Activated CD4-positive, alpha-beta T cell treated with anti-CD3 and anti-CD28 coated beads, Interleukin-2, Interleukin-4, amounts not matched to agents 100 ng/mL and 50 ng/mL, durations not matched to agents 16 hours and 8 hours (primary cell): ENCODE data around the gene TMEM184B.
"Not testable (repeated sequence)": the region's sequence is repeated elsewhere in the genome, so short reads cannot be mapped to it uniquely, and the experiment has no call there.

Experiments
- DNase-seq: peaks from one replicate; pipeline ENCODE4 v3.0.0-alpha.2; 2020; ENCODE audit warnings: low spot score

The TMEM184B gene

GRCh38 chr22:38203855-38204514, 68.8 kb downstream of the TMEM184B start:
- DNase-seq = no peak

GRCh38 chr22:38203090-38203810, 69.6 kb downstream of the TMEM184B start:
- DNase-seq = no peak

GRCh38 chr22:38202437-38203089, 70.2 kb downstream of the TMEM184B start:
- DNase-seq = no peak

GRCh38 chr22:38201711-38202436, 70.9 kb downstream of the TMEM184B start, which contains the start of gene MAFF:
Gene MAFF, plus strand, starts transcription at chr22:38201994. Its CDS starts 11,860 bp downstream, at chr22:38213854.
- DNase-seq = peak; percentile 96

- no peak for DNase-seq
These were observed 71.5 kb downstream of the TMEM184B start for GRCh38 chr22:38201371-38201710.

GRCh38 chr22:38199826-38200559, 72.8 kb downstream of the TMEM184B start:
- DNase-seq = no peak

GRCh38 chr22:38196791-38197419, 75.9 kb downstream of the TMEM184B start:
- no peak for DNase-seq

GRCh38 chr22:38193580-38193979, 79.2 kb downstream of the TMEM184B start:
- DNase-seq = no peak

- DNase-seq = no peak
These were observed 80.3 kb downstream of the TMEM184B start for GRCh38 chr22:38192475-38192863.

GRCh38 chr22:38191731-38192474, 80.9 kb downstream of the TMEM184B start:
- no peak for DNase-seq

- DNase-seq = no peak
These were observed 81.8 kb downstream of the TMEM184B start for GRCh38 chr22:38191055-38191454.

GRCh38 chr22:38190581-38190980, 82.2 kb downstream of the TMEM184B start:
- DNase-seq = no peak

GRCh38 chr22:38189104-38189503, 83.7 kb downstream of the TMEM184B start:
- DNase-seq = no peak

- DNase-seq = no peak
These were observed 85.2 kb downstream of the TMEM184B start for GRCh38 chr22:38187413-38188212.

GRCh38 chr22:38186429-38186828, 86.4 kb downstream of the TMEM184B start:
- DNase-seq = no peak

GRCh38 chr22:38184788-38185187, 88.0 kb downstream of the TMEM184B start:
- DNase-seq = no peak

GRCh38 chr22:38181453-38182200, 91.2 kb downstream of the TMEM184B start, which contains the start of gene PLA2G6:
Gene PLA2G6, minus strand, starts transcription at chr22:38181830. Its CDS starts 12,404 bp downstream, at chr22:38169426.
- peak; percentile 99 for DNase-seq

- DNase-seq = peak; percentile 40
These were observed 91.9 kb downstream of the TMEM184B start for GRCh38 chr22:38180841-38181452.

GRCh38 chr22:38178605-38178937, 94.2 kb downstream of the TMEM184B start:
- not testable (repeated sequence) for DNase-seq
